PC-9 (cell line): ENCODE measurements around the gene CRY2. TPM values are rescaled to one million over a fixed set of nuclear protein-coding genes. Genes with fewer than 3 reads are reported as not detected.

Experiments used
- BruUV-seq: library from RNA; stranded (reverse); fragments of 400-500 nt; replicated peaks from 2 replicates; lab custom pipeline; 2021; lab: Mats Ljungman, UMichigan
- CTCF ChIA-PET: fragments of 300-600 bp; sonication (Branson Sonifier 250); formaldehyde crosslinking; loops from one replicate; lab custom pipeline; 2022; ENCODE audit warnings: antibody characterized with exemption; lab: Charles Lee
- POLR2A ChIA-PET: fragments of 300-600 bp; sonication (Branson Sonifier 250); formaldehyde crosslinking; loops from one replicate; lab custom pipeline; 2022; ENCODE audit warnings: antibody characterized with exemption; ENCODE audit not compliant: unreplicated experiment; lab: Charles Lee
- DNase-seq, 2 experiments: peaks; one replicate each; pipeline versions ENCODE4 v3.0.0 to v3.0.0-alpha.2; 2015 to 2022; ENCODE audit warnings: mixed read lengths in 1 of 2
- H2AFZ ChIP-seq: fragments of 200-600 bp; sonication (generic); 2 replicates; pipeline ENCODE4 v1.8.1; 2017; ENCODE audit warnings: antibody characterized with exemption
- H3F3A ChIP-seq: fragments of 200-600 bp; sonication (generic); 2 replicates; pipeline ENCODE4 v1.8.1; 2017; ENCODE audit warnings: antibody characterized with exemption, mild to moderate bottlenecking, low read depth; ENCODE audit not compliant: insufficient read depth
- H3K27ac ChIP-seq: fragments of 200-600 bp; sonication (generic); 2 replicates; pipeline ENCODE4 v1.6.1; 2016; ENCODE audit warnings: mixed run types
- H3K27me3 ChIP-seq: fragments of 200-600 bp; sonication (generic); 2 replicates; pipeline ENCODE4 v1.6.1; 2016; ENCODE audit warnings: low read depth, mixed run types; ENCODE audit not compliant: insufficient read depth
- H3K36me3 ChIP-seq: fragments of 200-600 bp; sonication (generic); 2 replicates; pipeline ENCODE4 v1.6.1; 2016; ENCODE audit warnings: low read depth, mixed run types
- H3K4me1 ChIP-seq: fragments of 200-600 bp; sonication (generic); replicated peaks from 2 replicates; pipeline ENCODE4 v1.6.1; 2016; ENCODE audit warnings: mixed run types; ENCODE audit not compliant: insufficient read depth
- H3K4me2 ChIP-seq: fragments of 200-600 bp; sonication (generic); 2 replicates; pipeline ENCODE4 v1.6.1; 2017; ENCODE audit warnings: mixed run types
- H3K4me3 ChIP-seq: fragments of 200-600 bp; sonication (generic); 2 replicates; pipeline ENCODE4 v1.6.1; 2016; ENCODE audit warnings: mixed run types
- H3K79me2 ChIP-seq: fragments of 200-600 bp; sonication (generic); 2 replicates; pipeline ENCODE4 v1.6.1; 2017; ENCODE audit warnings: low read depth, mixed run types
- H3K9me2 ChIP-seq: fragments of 200-600 bp; sonication (generic); 2 replicates; pipeline ENCODE4 v1.8.1; 2017; ENCODE audit warnings: mild to moderate bottlenecking; ENCODE audit not compliant: insufficient read depth
- H3K9me3 ChIP-seq: fragments of 200-600 bp; sonication (generic); 2 replicates; pipeline ENCODE4 v1.8.1; 2016; ENCODE audit warnings: low read depth; ENCODE audit not compliant: insufficient read depth
- H4K20me1 ChIP-seq: fragments of 200-600 bp; sonication (generic); 2 replicates; pipeline ENCODE4 v1.8.1; 2017; ENCODE audit not compliant: insufficient read depth
- CTCF ChIP-seq: fragments of 200-600 bp; sonication (generic); conservative IDR thresholded peaks from 2 replicates; pipeline ENCODE4 v1.6.1; 2017; ENCODE audit warnings: mixed run types, antibody characterized with exemption, mild to moderate bottlenecking, moderate library complexity
- EZH2 ChIP-seq: fragments of 200-600 bp; sonication (generic); IDR thresholded peaks from 2 replicates; pipeline ENCODE4 v1.8.0; 2017; ENCODE audit warnings: antibody characterized with exemption, low read depth
- intact Hi-C: fragments of 100-400 bp; cut with micrococcal nuclease; formaldehyde crosslinking; loops from one replicate; pipeline ENCODE4 v1.10.0; 2022; ENCODE audit not compliant: unreplicated experiment
- total RNA-seq: library from RNA; stranded (reverse); gene quantifications from 2 replicates; pipeline ENCODE4 v1.2.3, GENCODE V29; 2021

Gene CRY2
- total RNA-seq, 1 experiment from 2014 or later = 17.5 TPM

- Histone ChIP-seq H3K9me3 (no peaks in the 10 kb centered on the region), H3K9me2 (no peaks in the 10 kb centered on the region), H3K27ac (no peak overlapping the region), H3K79me2 (no peaks in the 10 kb centered on the region), H3F3A (peaks cover 7% of the 10 kb centered on the region; the same call in 1 of the 2 replicates), H3K27me3 (no peaks in the 10 kb centered on the region), H3K4me1 (peaks cover 13% of the 10 kb centered on the region), H4K20me1 (no peaks in the 10 kb centered on the region), H3K4me2 (peak overlapping the region; percentile 87), H3K4me3 (peak overlapping the region; percentile 60; the same call in 1 of the 2 replicates), H2AFZ (no peak overlapping the region), H3K36me3 (no peaks in the 10 kb centered on the region)
- ChIA-PET POLR2A (no interaction called here), CTCF (interaction anchor here (0.9 kb wide), 1 partner anchor 468 kb away, joined by 3 read pairs; no protein-coding TSS in a partner anchor)
- no TSS peak for BruUV-seq
- TF ChIP-seq CTCF (no peak), EZH2 (no peak)
- DNase-seq = no peak
- intact Hi-C loops = no loop called here
Observed at GRCh38 chr11:45900916-45901617, 53.8 kb downstream of the CRY2 start.

GRCh38 chr11:45901626-45902025 lies 54.4 kb downstream of the CRY2 start:
- POLR2A ChIA-PET = no interaction called here
- CTCF ChIA-PET = no interaction called here
- Histone ChIP-seq H3K4me3 (no peak overlapping the region), H3K27ac (no peak overlapping the region), H3K4me1 (peaks cover 13% of the 10 kb centered on the region), H3K9me2 (no peaks in the 10 kb centered on the region), H4K20me1 (no peaks in the 10 kb centered on the region), H3K4me2 (no peak overlapping the region), H3K9me3 (no peaks in the 10 kb centered on the region), H3K27me3 (no peaks in the 10 kb centered on the region), H2AFZ (no peak overlapping the region), H3K79me2 (no peaks in the 10 kb centered on the region), H3K36me3 (no peaks in the 10 kb centered on the region), H3F3A (peaks cover 7% of the 10 kb centered on the region; the same call in 1 of the 2 replicates)
- intact Hi-C loops = no loop called here
- BruUV-seq = TSS peak; percentile 39
- no peak for TF ChIP-seq EZH2
- DNase-seq = no peak

- no TSS peak for BruUV-seq
- CTCF ChIA-PET = interaction anchor here (0.6 kb wide), 1 partner anchor 67 kb away, joined by 5 read pairs; no protein-coding TSS in a partner anchor
Observed at GRCh38 chr11:45902452-45903380, 55.4 kb downstream of the CRY2 start.

More at GRCh38 chr11:45902452-45903380, 55.4 kb downstream of the CRY2 start:
- Histone ChIP-seq H3K4me3 (no peak overlapping the region), H3K79me2 (no peaks in the 10 kb centered on the region), H2AFZ (no peak overlapping the region), H3K4me2 (no peak overlapping the region), H3K4me1 (peaks cover 13% of the 10 kb centered on the region), H3F3A (peaks cover 14% of the 10 kb centered on the region; the same call in 1 of the 2 replicates), H3K9me2 (no peaks in the 10 kb centered on the region), H3K27ac (no peak overlapping the region), H3K27me3 (no peaks in the 10 kb centered on the region), H3K36me3 (no peaks in the 10 kb centered on the region), H3K9me3 (no peaks in the 10 kb centered on the region), H4K20me1 (no peaks in the 10 kb centered on the region)
- no peak for TF ChIP-seq EZH2
- TF ChIP-seq CTCF = no peak
- POLR2A ChIA-PET = no interaction called here
- intact Hi-C loops = no loop called here
- DNase-seq = no peak
